GM18868 (cell line): ENCODE results near the gene LPCAT2.
"Not testable (repeated sequence)": the region's sequence is repeated elsewhere in the genome, so short reads cannot be mapped to it uniquely, and the experiment has no call there.

Experiments used
- ATAC-seq: cut with Tn5 transposase; IDR thresholded peaks from one replicate; pipeline ENCODE4 v1.9.1; 2021; ENCODE audit warnings: mild to moderate bottlenecking, moderate library complexity; ENCODE audit not compliant: unreplicated experiment

The LPCAT2 gene

DNA sequence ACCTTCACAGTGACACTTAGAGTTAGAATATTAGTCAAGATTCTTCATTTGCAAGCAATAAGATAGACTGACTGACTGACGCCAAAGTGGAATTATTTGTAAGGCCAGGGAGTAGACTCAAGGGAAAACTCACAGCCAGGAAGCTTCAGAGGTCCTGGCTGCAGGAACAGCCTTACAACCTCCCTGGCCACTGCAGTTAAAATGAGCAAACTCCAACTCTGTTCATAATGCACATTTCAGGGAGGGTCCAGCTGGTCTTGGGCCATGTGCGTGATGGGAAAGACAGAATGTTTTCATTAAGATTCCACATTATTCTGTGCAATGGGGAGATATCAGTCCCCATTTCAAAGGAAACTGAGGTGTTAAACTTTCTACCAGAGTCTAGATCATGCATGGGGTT is 67.5 kb downstream of the LPCAT2 start:
- ATAC-seq, result no peak

DNA sequence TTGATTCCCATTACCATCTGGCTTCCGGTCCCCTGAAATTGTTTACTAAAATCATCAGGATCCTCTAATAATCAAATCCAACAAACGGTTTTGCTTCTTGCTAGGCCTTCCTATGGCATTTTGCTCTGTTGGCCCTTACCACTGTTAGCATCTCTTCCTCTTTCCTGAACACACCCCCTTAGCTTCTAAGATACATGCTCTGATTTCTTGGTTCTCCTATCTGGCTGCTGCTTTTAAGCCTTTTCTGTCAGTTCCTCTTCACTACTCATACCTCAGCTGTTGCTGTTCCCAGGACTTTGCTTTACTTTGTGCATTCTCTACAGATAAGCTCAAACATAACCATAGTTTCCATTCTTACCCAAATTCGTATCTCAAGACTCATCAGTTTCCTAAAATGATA is 69.0 kb downstream of the LPCAT2 start:
- ATAC-seq, result no peak

DNA sequence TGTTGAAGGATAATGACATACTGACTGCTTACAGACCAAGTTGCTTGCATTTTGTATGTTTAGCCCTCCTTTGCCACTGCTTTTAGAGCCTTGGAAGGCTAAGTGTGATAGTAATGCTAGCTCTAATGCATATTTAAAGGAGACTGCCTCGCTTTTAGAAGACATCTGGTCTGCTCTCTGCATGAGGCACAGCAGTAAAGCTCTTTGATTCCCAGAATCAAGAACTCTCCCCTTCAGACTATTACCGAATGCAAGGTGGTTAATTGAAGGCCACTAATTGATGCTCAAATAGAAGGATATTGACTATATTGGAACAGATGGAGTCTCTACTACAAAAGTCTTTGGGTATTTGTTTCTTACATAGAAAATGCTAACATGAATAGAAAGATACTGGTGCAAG is 76.8 kb downstream of the LPCAT2 start:
- no peak for ATAC-seq

DNA sequence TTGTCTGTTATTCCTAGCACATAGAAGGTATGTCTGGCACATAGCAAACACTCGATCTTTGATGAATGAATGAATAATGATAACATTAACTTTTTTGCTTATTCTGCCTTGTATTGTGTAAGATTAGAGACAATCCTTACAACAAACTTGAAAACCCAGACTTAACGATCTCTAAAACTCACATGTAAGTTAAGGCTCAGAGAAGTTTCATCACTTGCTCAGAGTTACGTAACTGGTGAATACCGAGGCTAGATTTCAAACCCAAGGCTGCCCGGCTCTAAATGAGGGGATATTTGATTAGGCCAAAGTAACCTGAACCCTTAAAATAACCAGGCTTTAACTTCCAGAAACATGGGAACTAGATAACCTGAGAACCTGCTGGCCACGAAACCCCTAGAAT is 79.9 kb downstream of the LPCAT2 start:
- no peak for ATAC-seq

DNA sequence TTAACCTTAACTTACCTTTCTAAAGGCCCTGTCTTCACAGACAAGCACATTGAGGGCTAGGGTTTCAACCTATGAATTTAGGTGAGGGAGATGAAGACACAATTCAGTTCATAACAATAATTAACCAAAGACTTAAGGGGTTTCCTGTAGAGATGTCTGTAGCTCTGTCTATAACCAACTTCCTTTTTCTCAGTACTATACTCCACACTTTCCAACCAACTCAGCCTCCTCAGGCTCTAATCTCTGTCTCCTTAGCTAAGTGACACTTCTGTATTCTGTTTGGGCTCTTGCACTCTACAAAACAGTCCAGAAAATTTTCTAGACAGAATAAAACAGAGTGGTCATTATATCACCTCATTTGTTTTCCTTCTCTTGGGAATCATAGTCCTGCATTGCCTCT is 83.4 kb downstream of the LPCAT2 start:
- no peak for ATAC-seq

DNA sequence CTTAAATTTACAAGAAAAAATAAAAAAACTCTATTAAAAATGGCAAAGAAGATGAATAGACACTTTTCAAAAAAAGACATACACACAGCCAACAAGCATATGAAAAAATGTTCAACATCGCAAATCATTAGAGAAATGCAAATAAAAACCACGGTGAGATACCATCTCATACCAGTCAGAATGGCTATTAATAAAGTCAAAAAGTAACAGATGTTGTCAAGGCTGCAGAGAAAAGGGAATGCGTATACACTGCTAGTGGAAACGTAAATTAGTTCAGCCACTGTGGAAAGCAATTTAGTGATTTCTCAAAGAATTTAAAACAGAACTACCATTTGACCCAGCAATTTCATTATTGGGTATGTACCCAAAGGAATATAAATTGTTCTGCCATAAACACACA is 89.1 kb downstream of the LPCAT2 start:
- no peak for ATAC-seq

DNA sequence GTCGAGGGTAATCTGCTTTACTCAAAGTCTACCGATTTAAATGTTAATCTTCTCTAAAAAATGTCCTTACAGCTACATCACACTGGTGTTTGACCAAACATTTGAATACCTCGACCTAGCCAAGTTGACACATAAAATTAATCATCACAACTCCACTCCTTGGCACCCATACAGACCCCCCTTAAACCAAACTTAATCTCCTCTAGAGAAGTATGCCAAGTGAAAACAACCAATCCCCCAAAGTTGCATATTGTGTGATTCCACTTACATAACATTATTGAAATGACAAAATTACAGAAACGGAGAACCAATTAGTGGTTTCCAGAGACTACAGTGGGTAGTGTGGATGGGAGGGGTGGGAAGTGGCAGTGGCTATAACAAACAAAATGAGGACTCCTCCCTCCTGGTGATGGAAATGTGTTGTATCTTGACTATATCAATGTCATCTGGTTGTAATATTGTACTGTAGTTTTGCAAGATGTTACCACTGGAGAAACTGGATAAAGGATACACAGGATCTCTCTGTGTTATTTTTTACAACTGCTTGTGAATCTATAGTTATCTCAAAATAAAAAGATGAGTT is 97.0 kb downstream of the LPCAT2 start:
- ATAC-seq, result no peak

DNA sequence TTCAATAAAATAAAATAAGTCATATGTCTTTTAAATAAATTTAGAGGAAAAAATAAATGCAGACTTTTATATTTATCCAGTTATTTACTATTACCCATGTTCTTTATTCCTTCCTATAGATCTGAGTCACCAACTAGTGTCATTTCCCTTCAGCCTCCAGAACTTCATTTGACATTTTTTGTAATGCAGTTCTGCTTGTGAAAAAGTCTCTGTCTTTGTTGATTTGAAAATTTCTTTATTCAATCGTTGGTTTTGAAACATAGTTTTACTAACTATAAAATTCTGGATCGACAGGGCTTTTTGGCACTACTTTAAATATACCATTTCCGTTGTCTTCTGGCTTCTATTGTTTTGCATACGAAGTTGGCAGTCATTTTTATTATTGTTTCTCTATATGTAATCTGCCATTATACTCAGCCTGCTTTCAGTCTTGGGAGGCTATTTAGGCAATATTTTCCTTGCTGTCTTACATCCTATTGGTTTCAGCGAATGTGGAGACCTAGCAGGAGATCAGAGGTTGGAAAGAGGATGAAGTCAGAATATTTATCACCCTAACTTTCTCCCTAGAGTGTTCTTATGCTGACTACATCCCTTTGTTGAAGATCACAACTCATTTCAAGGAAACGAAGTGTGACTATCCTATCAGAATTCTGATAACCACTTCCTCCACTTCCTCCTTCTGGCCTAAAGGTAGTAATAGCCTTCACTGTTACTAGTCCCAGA is 104.9 kb downstream of the LPCAT2 start:
- no peak for ATAC-seq

DNA sequence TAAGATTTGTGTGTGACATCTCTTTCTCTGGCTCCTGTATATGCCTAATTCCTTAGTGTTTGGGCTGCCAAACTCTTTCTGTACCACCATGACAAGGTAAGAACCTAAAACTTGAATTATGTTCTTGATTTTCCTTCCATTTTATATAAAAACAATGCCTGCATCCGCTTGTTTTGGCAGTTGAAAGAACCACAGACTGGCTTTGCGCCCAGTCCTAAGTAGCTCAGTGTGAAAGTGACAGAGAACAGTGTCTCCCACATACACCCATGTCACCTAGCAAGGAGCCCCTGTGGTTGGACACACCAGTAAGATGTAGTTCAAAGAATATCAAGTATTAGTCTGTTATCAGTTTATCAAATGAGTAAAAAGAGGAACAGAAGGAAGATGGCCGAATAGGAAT is 106.2 kb downstream of the LPCAT2 start:
- ATAC-seq, result no peak

DNA sequence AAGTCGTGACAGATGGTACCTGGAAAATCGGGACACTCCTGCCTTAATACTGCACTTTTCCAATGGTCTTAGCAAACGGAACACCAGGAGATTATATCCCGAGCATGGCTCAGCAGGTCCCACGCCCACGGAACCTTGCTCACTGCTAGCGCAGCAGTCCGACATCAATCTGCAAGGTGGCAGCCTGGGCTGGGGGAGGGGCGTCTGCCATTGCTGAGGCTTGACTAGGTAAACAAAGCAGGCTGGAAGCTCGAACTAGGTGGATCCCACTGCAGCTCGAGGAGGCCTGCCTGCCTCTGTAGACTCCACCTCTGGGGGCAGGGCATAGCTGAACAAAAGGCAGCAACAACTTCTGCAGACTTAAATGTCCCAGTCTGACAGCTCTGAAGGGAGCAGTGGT is 106.8 kb downstream of the LPCAT2 start:
- not testable (repeated sequence) for ATAC-seq

DNA sequence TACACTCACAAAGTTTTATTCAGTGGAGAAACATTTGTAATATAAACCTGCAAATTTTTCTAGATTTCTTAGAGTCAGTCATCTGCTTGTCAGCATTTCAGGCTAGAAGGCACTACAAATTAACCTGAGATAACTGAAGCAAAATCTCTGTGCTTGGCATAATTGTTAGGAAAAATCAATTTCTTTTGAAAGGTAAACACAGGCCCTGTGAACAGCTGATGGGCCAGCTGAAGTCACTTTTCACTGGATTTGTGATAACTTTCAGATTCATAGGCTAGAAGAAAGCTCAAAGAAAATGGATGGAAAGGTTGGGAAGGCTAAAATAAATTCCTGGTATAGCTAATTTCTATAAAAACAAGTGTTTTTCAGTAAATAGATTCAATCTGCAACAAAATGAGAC is 112.9 kb downstream of the LPCAT2 start:
- ATAC-seq, result no peak

DNA sequence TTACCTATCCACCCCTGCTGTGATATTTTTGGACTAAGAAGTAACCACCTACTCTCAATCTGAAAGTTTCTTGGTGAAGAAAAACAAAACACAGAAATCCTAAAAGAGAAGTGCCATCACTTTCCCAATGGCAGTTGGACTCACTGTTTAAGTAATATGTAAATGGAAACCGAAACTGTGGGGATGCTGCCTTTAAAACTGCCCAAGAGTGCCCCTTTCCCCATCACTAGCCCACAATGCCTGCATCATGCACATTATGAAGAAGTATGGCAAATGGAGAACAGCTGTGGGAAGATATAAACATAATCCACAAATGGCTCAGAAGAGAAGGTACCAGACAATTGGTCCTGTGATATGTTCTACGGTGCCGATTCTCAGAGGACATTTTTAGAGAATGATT is 113.4 kb downstream of the LPCAT2 start:
- no peak for ATAC-seq

DNA sequence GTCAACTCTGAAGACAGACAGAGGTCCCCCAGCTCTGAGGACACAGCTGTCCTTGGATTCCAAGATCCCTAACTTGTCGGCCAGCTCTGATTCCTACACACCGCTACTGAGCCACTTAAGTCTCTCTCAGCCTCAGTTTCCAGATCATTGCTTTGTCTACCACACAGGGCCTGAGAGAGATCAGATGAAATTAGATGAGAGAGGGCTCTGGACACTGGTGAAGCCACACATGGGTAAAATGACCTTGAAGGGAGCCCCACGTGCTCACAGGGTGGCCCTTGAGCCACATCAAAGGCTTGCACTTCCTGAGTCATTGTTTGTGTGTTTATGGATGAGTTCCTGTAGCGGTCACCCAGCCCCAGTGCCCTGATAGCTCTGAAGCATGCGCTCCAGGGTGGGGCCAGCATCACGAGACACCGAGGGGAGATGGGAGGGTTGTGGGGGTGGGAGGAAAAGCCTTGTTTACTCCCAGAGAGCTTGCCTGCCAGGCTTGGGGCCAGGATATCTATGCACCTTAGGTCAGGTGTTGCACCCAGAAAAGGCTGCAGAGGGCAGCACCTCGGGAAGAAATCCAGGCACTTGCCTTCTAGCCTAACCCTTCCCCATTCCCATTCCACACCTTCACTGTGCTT is 114.2 kb downstream of the LPCAT2 start:
- no peak for ATAC-seq

DNA sequence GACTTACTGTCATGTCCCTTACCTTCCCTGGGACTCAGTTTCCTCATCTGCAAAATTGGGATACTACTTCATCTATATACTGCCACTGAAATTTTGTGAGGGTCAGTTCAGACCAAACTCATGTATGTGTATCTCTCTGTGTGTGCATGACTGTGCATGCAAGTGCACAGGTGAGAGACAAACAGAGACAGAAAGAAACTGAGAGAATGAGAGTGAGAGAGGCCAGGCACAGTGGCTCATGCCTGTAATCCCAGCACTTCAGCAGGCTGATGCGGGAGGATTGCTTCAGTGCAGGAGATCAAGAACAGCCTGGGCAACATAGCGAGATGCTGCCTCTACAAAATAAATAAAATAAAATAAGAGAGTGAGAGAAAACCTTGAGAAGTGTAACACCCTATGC is 114.8 kb downstream of the LPCAT2 start:
- no peak for ATAC-seq

DNA sequence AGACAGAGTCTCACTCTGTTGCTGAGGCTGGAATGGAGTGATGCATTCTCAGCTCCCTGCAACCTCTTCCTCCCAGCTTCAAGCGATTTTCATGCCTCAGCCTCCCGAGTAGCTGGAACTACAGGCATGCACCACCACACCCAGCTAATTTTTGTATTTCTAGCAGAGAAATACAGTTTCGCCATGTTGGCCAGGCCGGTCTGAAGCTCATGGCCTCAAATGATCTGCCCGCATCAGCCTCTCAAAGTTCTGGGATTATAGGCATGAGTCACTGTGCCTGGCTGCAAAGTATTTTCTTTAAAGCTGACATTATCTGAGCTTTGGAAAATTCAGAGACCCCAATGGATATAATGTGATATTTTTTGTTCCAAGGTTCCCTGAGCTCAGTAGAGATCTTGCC is 115.8 kb downstream of the LPCAT2 start:
- ATAC-seq, result no peak

DNA sequence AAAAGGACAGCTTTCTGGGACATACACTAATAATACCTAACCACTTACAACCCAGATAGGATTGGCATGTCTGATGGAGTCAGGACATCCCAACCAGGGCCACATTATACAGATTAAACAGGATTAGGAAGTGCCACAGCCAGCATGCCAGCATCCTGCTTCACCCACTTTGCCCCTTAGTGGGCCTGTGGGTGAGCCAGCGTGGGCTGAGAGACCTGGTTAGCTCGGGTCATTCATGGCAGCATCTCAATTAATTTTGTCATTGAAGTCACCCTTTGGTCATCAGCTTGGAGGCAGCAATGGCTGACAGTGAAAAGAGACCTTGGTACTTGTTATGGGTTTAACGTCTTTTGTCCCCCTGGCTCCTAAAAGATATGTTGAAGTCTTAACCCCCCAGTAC is 117.0 kb downstream of the LPCAT2 start:
- no peak for ATAC-seq

DNA sequence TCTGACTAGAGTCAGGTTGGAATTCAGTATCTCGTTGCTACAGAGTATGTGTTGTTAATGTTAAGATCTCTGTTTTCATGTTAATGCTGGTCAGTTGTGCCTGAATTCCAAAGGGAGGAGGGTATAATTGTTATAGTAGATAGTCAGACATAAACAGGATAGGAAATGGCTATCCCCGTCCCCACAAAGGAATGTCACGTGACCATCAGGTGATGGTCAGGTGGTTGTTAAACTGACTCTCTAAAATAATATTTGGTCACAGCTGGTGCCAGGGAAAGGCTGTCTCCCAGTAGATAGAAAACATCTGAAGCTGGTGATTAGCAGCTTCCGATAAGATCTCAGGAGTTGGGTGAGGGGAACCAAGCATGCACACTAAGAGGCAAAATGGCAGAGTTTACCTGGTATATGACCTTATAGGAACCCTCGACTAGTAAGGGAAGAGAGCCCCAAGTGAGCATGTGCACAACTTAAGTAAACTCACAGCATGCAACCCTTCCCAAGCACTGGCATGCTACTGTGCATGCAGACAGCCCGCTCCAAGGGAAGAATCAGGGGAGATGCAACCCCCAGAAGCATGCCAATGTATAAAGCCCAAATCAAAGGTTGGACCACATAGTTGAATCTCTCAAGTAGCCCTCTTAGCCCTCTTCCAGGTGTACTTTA is 119.6 kb downstream of the LPCAT2 start:
- ATAC-seq, result no peak

DNA sequence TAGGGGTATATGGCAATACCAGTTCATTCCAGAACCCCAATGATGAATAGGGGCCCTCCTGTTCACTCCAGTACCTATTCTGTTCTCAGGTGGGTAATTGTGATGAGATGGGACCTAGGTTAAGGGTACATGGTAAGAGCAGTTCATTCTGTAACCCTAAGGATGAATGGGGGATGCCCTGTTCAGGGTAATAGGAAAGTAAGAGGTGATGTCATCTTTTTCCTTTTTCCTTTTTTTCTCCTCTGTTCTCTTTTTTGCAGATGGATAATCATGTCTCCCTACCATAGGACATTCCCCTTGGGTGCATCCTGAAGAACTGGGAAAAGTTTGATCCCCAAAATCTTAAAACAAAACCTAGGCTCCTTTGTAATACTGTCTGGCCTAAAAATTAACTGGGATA is 121.9 kb downstream of the LPCAT2 start:
- ATAC-seq, result no peak

DNA sequence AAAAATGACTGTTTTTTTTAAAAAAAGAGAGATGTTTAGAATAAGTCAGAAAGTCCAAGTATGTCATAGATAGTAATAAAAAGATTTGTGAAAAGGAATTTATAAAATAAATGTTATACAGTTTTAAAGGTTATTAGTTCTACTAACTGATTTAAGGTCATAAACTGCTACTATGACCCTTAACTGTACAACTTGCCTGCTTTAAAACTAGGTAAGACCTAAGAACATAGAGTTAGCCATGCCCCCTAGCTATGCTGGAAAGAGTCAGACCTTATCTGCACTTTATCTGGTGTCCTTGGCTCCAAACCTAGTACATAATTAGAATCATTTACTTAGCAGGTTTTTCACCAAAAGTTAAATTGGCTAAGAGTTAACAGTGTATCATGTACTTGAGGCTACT is 123.4 kb downstream of the LPCAT2 start:
- ATAC-seq, result no peak

DNA sequence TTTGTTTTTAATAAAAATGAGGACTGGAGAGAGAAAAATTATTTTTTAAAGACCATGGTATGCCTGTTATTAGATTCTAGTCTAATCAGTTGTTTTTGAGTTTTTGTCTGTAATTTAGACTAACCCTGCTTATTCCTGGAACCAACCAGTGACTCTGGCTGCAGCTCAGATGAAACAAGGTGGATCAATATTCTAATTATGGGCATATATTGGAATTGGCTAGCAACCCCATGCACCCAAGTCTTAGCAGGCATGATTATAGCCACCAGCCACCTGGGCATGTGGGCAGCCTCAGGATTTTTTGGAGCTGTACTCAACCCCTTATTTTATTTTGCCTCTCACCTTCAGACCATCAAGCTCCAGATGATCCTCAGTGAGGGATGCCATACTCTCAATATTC is 125.3 kb downstream of the LPCAT2 start:
- no peak for ATAC-seq
